ENCODE data around the gene SPINK8.

SPINK8 gene

DNA sequence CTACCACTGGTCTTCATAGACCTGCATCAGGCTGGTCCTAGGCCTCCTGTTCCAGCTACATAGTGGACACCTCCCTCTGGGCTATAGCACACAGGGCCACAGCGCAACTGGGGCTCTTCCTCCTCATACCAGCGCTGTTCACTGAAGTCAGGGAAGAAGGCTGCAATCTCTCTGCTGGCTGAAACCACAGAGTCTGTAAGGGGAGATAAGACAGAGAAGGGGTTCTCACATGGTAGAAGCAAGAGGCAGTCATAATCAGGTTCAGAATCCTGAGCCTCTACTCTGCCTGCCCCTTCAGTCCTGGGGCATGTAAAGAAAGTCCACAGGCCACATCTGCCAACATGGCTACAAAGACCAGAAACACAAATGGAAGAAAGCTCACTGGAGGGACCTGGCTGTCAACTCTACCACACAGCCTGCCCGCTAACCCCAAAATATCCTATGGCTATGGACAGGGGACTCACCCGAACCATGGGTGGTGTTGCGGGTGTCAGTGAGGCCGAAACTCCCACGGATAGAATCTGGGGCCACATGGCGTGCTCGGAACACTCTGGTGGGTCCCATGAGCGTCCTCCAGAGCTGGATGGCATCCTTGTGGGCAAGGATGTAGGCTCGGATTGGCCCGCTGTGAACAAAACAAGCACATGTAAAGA lies 38.7 kb downstream of the SPINK8 start:
- Histone ChIP-seq H3K4me3 (ENCODE audit: low read depth in 1 of 2, low read length in 2 of 2) (no peak overlapping the region), H3K27me3 (ENCODE audit: insufficient read depth, low read length, poor library complexity) (no peaks in the 10 kb centered on the region), H3K36me3 (ENCODE audit: insufficient read depth, low read length) (peaks cover 51% of the 10 kb centered on the region), H3K9me3 (ENCODE audit: insufficient read depth, low read length, severe bottlenecking) (no peaks in the 10 kb centered on the region), H4K20me1 (ENCODE audit: insufficient read depth, low read length) (no peaks in the 10 kb centered on the region), H2AFZ (ENCODE audit: low read depth, low read length) (no peak overlapping the region), H3K4me1 (ENCODE audit: insufficient read depth, low read length) (peaks cover 3% of the 10 kb centered on the region), H3K9ac (ENCODE audit: low read depth, low read length) (no peak overlapping the region), H3K27ac (ENCODE audit: low read length) (no peak overlapping the region), H3K79me2 (ENCODE audit: insufficient read depth, low read length) (peaks cover 3% of the 10 kb centered on the region; the same call in 1 of the 2 replicates), H3K4me2 (ENCODE audit: insufficient read depth, low read length) (no peak overlapping the region)
- DNase-seq, result no peak
- TF ChIP-seq, protein P1, sequence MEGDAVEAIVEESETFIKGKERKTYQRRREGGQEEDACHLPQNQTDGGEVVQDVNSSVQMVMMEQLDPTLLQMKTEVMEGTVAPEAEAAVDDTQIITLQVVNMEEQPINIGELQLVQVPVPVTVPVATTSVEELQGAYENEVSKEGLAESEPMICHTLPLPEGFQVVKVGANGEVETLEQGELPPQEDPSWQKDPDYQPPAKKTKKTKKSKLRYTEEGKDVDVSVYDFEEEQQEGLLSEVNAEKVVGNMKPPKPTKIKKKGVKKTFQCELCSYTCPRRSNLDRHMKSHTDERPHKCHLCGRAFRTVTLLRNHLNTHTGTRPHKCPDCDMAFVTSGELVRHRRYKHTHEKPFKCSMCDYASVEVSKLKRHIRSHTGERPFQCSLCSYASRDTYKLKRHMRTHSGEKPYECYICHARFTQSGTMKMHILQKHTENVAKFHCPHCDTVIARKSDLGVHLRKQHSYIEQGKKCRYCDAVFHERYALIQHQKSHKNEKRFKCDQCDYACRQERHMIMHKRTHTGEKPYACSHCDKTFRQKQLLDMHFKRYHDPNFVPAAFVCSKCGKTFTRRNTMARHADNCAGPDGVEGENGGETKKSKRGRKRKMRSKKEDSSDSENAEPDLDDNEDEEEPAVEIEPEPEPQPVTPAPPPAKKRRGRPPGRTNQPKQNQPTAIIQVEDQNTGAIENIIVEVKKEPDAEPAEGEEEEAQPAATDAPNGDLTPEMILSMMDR (IDR thresholded peaks at IDR 0.05; ENCODE audit: borderline replicate concordance, extremely low read depth, low read length, poor library complexity, severe bottlenecking), result no peak
- TF ChIP-seq EZH2 (IDR thresholded peaks at IDR 0.05; ENCODE audit: borderline replicate concordance, low read depth, low read length, severe bottlenecking), result no peak
- no peak for ATAC-seq (ENCODE audit: insufficient read depth, low read depth)

DNA sequence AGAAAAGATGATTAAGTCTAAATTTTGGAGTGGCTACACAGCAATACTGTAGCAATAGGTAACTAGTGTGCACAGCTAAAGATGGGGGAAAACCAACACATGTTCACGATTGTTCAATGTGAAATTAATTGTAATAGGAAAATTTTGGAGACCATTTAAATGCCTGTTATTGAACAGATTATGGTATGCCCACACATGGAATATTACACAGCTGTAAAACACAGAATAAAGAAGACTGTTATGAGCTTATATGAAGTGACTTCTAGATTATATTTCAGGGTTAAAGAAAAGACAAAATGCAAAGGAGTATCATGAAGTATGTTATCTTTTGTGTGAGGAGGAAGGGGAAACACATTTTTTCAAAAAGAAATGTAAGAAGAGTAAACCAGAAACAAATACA lies 43.8 kb downstream of the SPINK8 start:
- H3K4me1 ChIP-seq (ENCODE audit: insufficient read depth, low read length), result no peaks in the 10 kb centered on the region
- no peaks in the 10 kb centered on the region for H4K20me1 ChIP-seq (ENCODE audit: insufficient read depth, low read length)
- no peak overlapping the region for H2AFZ ChIP-seq (ENCODE audit: low read depth, low read length)
- no peak overlapping the region for H3K9ac ChIP-seq (ENCODE audit: low read depth, low read length)
- no peak overlapping the region for H3K27ac ChIP-seq (ENCODE audit: low read length)
- H3K4me2 ChIP-seq (ENCODE audit: insufficient read depth, low read length), result no peak overlapping the region
- peaks cover 16% of the 10 kb centered on the region for H3K36me3 ChIP-seq (ENCODE audit: insufficient read depth, low read length)
- no peaks in the 10 kb centered on the region for H3K27me3 ChIP-seq (ENCODE audit: insufficient read depth, low read length, poor library complexity)
- H3K4me3 ChIP-seq (ENCODE audit: low read depth in 1 of 2, low read length in 2 of 2), result no peak overlapping the region
- ATAC-seq (ENCODE audit: insufficient read depth, low read depth) (no peak), DNase-seq (no peak)
- no peaks in the 10 kb centered on the region for H3K79me2 ChIP-seq (ENCODE audit: insufficient read depth, low read length)
- no peak for TF ChIP-seq EZH2 (IDR thresholded peaks at IDR 0.05; ENCODE audit: borderline replicate concordance, low read depth, low read length, severe bottlenecking)
- TF ChIP-seq, protein P1 (IDR thresholded peaks at IDR 0.05; ENCODE audit: borderline replicate concordance, extremely low read depth, low read length, poor library complexity, severe bottlenecking), result no peak
- H3K9me3 ChIP-seq (ENCODE audit: insufficient read depth, low read length, severe bottlenecking), result no peaks in the 10 kb centered on the region

DNA sequence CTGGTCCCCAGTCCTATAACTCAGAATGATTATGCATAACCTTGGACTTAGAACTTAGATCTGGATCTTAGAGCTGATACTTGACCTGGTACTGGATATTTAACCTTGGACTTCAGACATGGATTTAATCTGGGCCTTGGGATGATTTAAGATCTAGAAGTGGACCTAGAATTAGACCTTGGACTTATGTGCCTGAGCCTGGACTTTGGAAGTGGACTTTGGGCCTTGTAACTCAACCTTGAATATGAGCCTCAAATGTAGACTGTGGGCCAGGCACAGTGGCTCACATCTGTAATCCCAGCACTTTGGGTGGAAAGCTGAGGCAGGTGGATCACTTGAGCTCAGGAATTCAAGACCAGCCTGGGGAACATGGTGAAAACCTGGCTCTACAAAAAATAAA lies 46.4 kb downstream of the SPINK8 start:
- TF ChIP-seq, protein P1 (IDR thresholded peaks at IDR 0.05; ENCODE audit: borderline replicate concordance, extremely low read depth, low read length, poor library complexity, severe bottlenecking), result no peak
- no peak for TF ChIP-seq EZH2 (IDR thresholded peaks at IDR 0.05; ENCODE audit: borderline replicate concordance, low read depth, low read length, severe bottlenecking)
- no peak overlapping the region for H3K9ac ChIP-seq (ENCODE audit: low read depth, low read length)
- no peaks in the 10 kb centered on the region for H3K36me3 ChIP-seq (ENCODE audit: insufficient read depth, low read length)

More for the DNA sequence above, 46.4 kb downstream of the SPINK8 start:
- ATAC-seq (ENCODE audit: insufficient read depth, low read depth) (no peak), DNase-seq (no peak)
- Histone ChIP-seq H3K27me3 (ENCODE audit: insufficient read depth, low read length, poor library complexity) (no peaks in the 10 kb centered on the region), H3K79me2 (ENCODE audit: insufficient read depth, low read length) (no peaks in the 10 kb centered on the region), H3K4me1 (ENCODE audit: insufficient read depth, low read length) (no peaks in the 10 kb centered on the region), H4K20me1 (ENCODE audit: insufficient read depth, low read length) (no peaks in the 10 kb centered on the region), H3K9me3 (ENCODE audit: insufficient read depth, low read length, severe bottlenecking) (no peaks in the 10 kb centered on the region), H3K4me3 (ENCODE audit: low read depth in 1 of 2, low read length in 2 of 2) (no peak overlapping the region), H3K4me2 (ENCODE audit: insufficient read depth, low read length) (no peak overlapping the region), H3K27ac (ENCODE audit: low read length) (no peak overlapping the region), H2AFZ (ENCODE audit: low read depth, low read length) (no peak overlapping the region)
